H1 (cell line): Measurements from ENCODE around the gene LUZP1. TPM values are rescaled to one million over a fixed set of nuclear protein-coding genes. Genes with fewer than 3 reads are reported as not detected.
A peak's percentile ranks its signal among the peaks of the same experiment; 100 is the strongest.

Experiments used
- CTCF ChIA-PET: fragments of 300-600 bp; sonication (Branson Sonifier 250); formaldehyde crosslinking; loops from one replicate; lab custom pipeline; 2021; ENCODE audit not compliant: partially characterized antibody; lab: Charles Lee
- POLR2A ChIA-PET: fragments of 300-600 bp; sonication (Branson Sonifier 250); formaldehyde crosslinking; loops from one replicate; lab custom pipeline; 2021; ENCODE audit warnings: inconsistent platforms; ENCODE audit not compliant: partially characterized antibody; lab: Charles Lee
- DNase-seq, 2 experiments: peaks; one replicate each; pipeline versions ENCODE4 v3.0.0 to v3.0.0-alpha.2; 2010 to 2022; ENCODE audit warnings: low spot score in 2 of 2, low read depth in 1 of 2, mixed read lengths in 1 of 2
- FAIRE-seq: peaks from 2 replicates; lab custom pipeline; 2011; peaks lifted over from hg19 to GRCh38; lab: Jason Lieb, UNC
- H2AFZ ChIP-seq: 2 replicates; pipeline ENCODE4 v1.8.1; 2012; ENCODE audit warnings: low read length, inconsistent platforms
- H2AK5ac ChIP-seq: 2 replicates; pipeline ENCODE4 v1.6.1; 2013; ENCODE audit warnings: low read depth, low read length
- H2BK120ac ChIP-seq: replicated peaks from 2 replicates; pipeline ENCODE3; 2013; ENCODE audit warnings: low read depth, low read length, inconsistent platforms
- H2BK12ac ChIP-seq: 2 replicates; pipeline ENCODE4 v1.6.1; 2013; ENCODE audit warnings: low read depth, low read length
- H2BK15ac ChIP-seq: 2 replicates; pipeline ENCODE4 v1.6.1; 2013; ENCODE audit warnings: low read length
- H2BK20ac ChIP-seq: 2 replicates; pipeline ENCODE4 v1.6.1; 2013; ENCODE audit warnings: low read length
- H2BK5ac ChIP-seq: 2 replicates; pipeline ENCODE4 v1.6.1; 2013; ENCODE audit warnings: low read depth, low read length
- H3K14ac ChIP-seq: 2 replicates; pipeline ENCODE4 v1.6.1; 2013; ENCODE audit warnings: inconsistent platforms; ENCODE audit not compliant: insufficient read length
- H3K18ac ChIP-seq: 2 replicates; pipeline ENCODE4 v1.6.1; 2013; ENCODE audit warnings: low read length; ENCODE audit errors: extremely low read depth
- H3K23ac ChIP-seq: 2 replicates; pipeline ENCODE4 v1.6.1; 2013; ENCODE audit warnings: inconsistent platforms; ENCODE audit not compliant: insufficient read length
- H3K23me2 ChIP-seq: 2 replicates; pipeline ENCODE4 v1.6.1; 2013; ENCODE audit warnings: low read depth, low read length
- H3K27ac ChIP-seq: 2 replicates; pipeline ENCODE4 v1.6.1; 2011; ENCODE audit warnings: low read depth, low read length, inconsistent platforms
- H3K27me3 ChIP-seq, 4 experiments: replicated peaks in 1 of 4; 1 replicate in 1 of 4; 2 replicates in 3 of 4; pipeline versions ENCODE4 v1.6.1 to v1.8.1; 2011 to 2013; ENCODE audit warnings: low read length in 3 of 4, mild to moderate bottlenecking in 3 of 4, inconsistent platforms in 2 of 4, mixed read lengths in 2 of 4, moderate library complexity in 1 of 4; ENCODE audit not compliant: control insufficient read depth in 3 of 4, insufficient read depth in 3 of 4; ENCODE audit errors: extremely low read depth in 1 of 4
- H3K36me3 ChIP-seq, 4 experiments: 2 replicates each; pipeline versions ENCODE4 v1.6.1 to v1.8.1; 2011 to 2013; ENCODE audit warnings: mild to moderate bottlenecking in 4 of 4, low read length in 3 of 4, moderate library complexity in 2 of 4, control low read depth in 1 of 4, inconsistent platforms in 1 of 4; ENCODE audit not compliant: insufficient read depth in 4 of 4, control insufficient read depth in 2 of 4
- H3K4ac ChIP-seq: replicated peaks from 2 replicates; pipeline ENCODE3; 2013; ENCODE audit warnings: low read length, low read depth, mixed read lengths, inconsistent platforms; ENCODE audit not compliant: insufficient read length
- H3K4me1 ChIP-seq, 4 experiments: replicated peaks in 1 of 4; 1 replicate in 1 of 4; 2 replicates in 3 of 4; pipeline versions ENCODE4 v1.6.1 to v1.8.1; 2011 to 2013; ENCODE audit warnings: low read length in 3 of 4, inconsistent platforms in 2 of 4, mixed read lengths in 1 of 4; ENCODE audit not compliant: insufficient read depth in 4 of 4, control insufficient read depth in 3 of 4
- H3K4me2 ChIP-seq, 2 experiments: 2 replicates each; pipeline versions ENCODE4 v1.6.1 to v1.8.1; 2011 to 2013; ENCODE audit warnings: low read depth in 2 of 2, low read length in 2 of 2, control low read depth in 1 of 2, inconsistent platforms in 1 of 2, mild to moderate bottlenecking in 1 of 2; ENCODE audit not compliant: insufficient read depth in 1 of 2
- H3K4me3 ChIP-seq, 4 experiments: fragments of 200-600, 300-600 bp in 1 of 4; sonication (generic), shearing (Covaris generic), sonication (Bioruptor Twin) in 1 of 4; 2 replicates each; pipeline versions ENCODE4 v1.5.1 to v1.8.1; 2011 to 2016; ENCODE audit warnings: low read length in 4 of 4, low read depth in 3 of 4, control low read depth in 2 of 4, inconsistent platforms in 2 of 4, mild to moderate bottlenecking in 2 of 4, mixed read lengths in 1 of 4, moderate library complexity in 1 of 4; ENCODE audit not compliant: insufficient read depth in 2 of 4; ENCODE audit errors: extremely low read depth in 1 of 4
- H3K56ac ChIP-seq: replicated peaks from 2 replicates; pipeline ENCODE3; 2013; ENCODE audit warnings: low read depth, mild to moderate bottlenecking, mixed read lengths, low read length, inconsistent platforms; ENCODE audit not compliant: insufficient read length
- H3K79me1 ChIP-seq: 2 replicates; pipeline ENCODE4 v1.6.1; 2013; ENCODE audit warnings: low read depth, low read length, control low read depth
- H3K79me2 ChIP-seq, 2 experiments: 2 replicates each; pipeline versions ENCODE4 v1.6.1 to v1.8.1; 2012 to 2013; ENCODE audit warnings: low read length in 2 of 2, mild to moderate bottlenecking in 2 of 2, inconsistent platforms in 1 of 2; ENCODE audit not compliant: insufficient read depth in 2 of 2, control insufficient read depth in 1 of 2
- H3K9ac ChIP-seq, 4 experiments: replicated peaks in 1 of 4; 1 replicate in 1 of 4; 2 replicates in 3 of 4; pipeline versions ENCODE4 v1.6.1 to v1.8.1; 2011 to 2013; ENCODE audit warnings: low read depth in 3 of 4, low read length in 3 of 4, control low read depth in 2 of 4, mild to moderate bottlenecking in 2 of 4, moderate library complexity in 2 of 4, inconsistent platforms in 1 of 4; ENCODE audit errors: extremely low read depth in 1 of 4
- H3K9me3 ChIP-seq, 2 experiments: 2 replicates each; pipeline versions ENCODE4 v1.6.1 to v1.8.1; 2012 to 2013; ENCODE audit warnings: mild to moderate bottlenecking in 2 of 2, moderate library complexity in 2 of 2, control low read depth in 1 of 2, inconsistent platforms in 1 of 2, low read depth in 1 of 2, low read length in 1 of 2, mixed read lengths in 1 of 2; ENCODE audit not compliant: insufficient read depth in 2 of 2
- H4K20me1 ChIP-seq, 2 experiments: replicated peaks in 1 of 2; 2 replicates each; pipeline versions ENCODE3 to v1.8.1; 2011 to 2013; ENCODE audit warnings: inconsistent platforms in 2 of 2, low read length in 2 of 2, mild to moderate bottlenecking in 1 of 2; ENCODE audit not compliant: insufficient read depth in 2 of 2, control insufficient read depth in 1 of 2
- H4K5ac ChIP-seq: 2 replicates; pipeline ENCODE4 v1.6.1; 2013; ENCODE audit warnings: low read length, low read depth, mixed read lengths, inconsistent platforms; ENCODE audit not compliant: insufficient read length
- H4K8ac ChIP-seq: 2 replicates; pipeline ENCODE4 v1.8.0; 2013; ENCODE audit warnings: mild to moderate bottlenecking, moderate library complexity, low read length, inconsistent platforms; ENCODE audit not compliant: insufficient read depth; ENCODE audit errors: extremely low read depth
- H4K91ac ChIP-seq: replicated peaks from 2 replicates; pipeline ENCODE3; 2013; ENCODE audit warnings: low read length, mixed read lengths, inconsistent platforms; ENCODE audit not compliant: insufficient read length
- CBX5 ChIP-seq: fragments of 300-800, 300-1000 bp; sonication (generic); IDR thresholded peaks from 2 replicates; pipeline ENCODE4 v1.7.1; 2016; ENCODE audit warnings: antibody characterized with exemption, low read length, low read depth
- POLR2AphosphoS5 ChIP-seq: IDR thresholded peaks from 2 replicates; pipeline ENCODE4 v1.6.1; 2011; ENCODE audit warnings: low read depth, low read length
- POU5F1 ChIP-seq: IDR thresholded peaks from 2 replicates; pipeline ENCODE4 v1.6.1; 2011; ENCODE audit warnings: low read depth, mild to moderate bottlenecking, low read length, moderate library complexity
- RAD21 ChIP-seq, 2 experiments: IDR thresholded peaks in 1 of 2; conservative IDR thresholded peaks in 1 of 2; 2 replicates each; pipeline ENCODE4 v1.6.1; 2011; ENCODE audit warnings: low read depth in 2 of 2, low read length in 2 of 2, improper control_type of control experiment in 1 of 2, inconsistent platforms in 1 of 2, mild to moderate bottlenecking in 1 of 2, moderate library complexity in 1 of 2
- WGBS, 2 experiments: shearing (Covaris generic) in 1 of 2; methylation state at CpG; one replicate each; pipeline versions ENCODE4 v1.1.6 to v1.1.7; 2013 to 2015; ENCODE audit warnings: low lambda C conversion rate in 2 of 2, mixed read lengths in 2 of 2, inconsistent platforms in 1 of 2, low coverage in 1 of 2, missing lambda C conversion rate in 1 of 2; ENCODE audit not compliant: insufficient replicate concordance in 2 of 2, insufficient coverage in 1 of 2, insufficient read length in 1 of 2; ENCODE audit errors: extremely low coverage in 1 of 2, missing lambda C conversion rate in 1 of 2; 5-methylcytosine and 5-hydroxymethylcytosine counted together
- polyA plus RNA-seq, 7 experiments: library from polyadenylated mRNA; depleted of rRNA in 3 of 7; stranded (reverse) in 5 of 7; unstranded in 2 of 7; fragments of >200 nt in 5 of 7; fragments of 200-250 nt in 2 of 7; gene quantifications; 1 replicate in 5 of 7; 2 replicates in 1 of 7; 4 replicates in 1 of 7; pipeline versions ENCODE4 v1.2.1 to v1.2.3, GENCODE V29; 2011 to 2013; ENCODE audit warnings: missing spikeins in 2 of 7, mixed read lengths in 2 of 7
- total RNA-seq: library from RNA; stranded (reverse); fragmentation: NEBNext Ultra II Directional; extraction: Animal tissue kit (Norgen Biotek cat#: 25700); gene quantifications from 2 replicates; pipeline ENCODE4 v1.2.1, GENCODE V29; 2021

LUZP1 gene
- total and polyA plus RNA-seq, 2 of the 8 experiments (the other 6 are each of a cell fraction or from before 2014, with no cell fraction given): 14.0 to 60.5 TPM

DNA sequence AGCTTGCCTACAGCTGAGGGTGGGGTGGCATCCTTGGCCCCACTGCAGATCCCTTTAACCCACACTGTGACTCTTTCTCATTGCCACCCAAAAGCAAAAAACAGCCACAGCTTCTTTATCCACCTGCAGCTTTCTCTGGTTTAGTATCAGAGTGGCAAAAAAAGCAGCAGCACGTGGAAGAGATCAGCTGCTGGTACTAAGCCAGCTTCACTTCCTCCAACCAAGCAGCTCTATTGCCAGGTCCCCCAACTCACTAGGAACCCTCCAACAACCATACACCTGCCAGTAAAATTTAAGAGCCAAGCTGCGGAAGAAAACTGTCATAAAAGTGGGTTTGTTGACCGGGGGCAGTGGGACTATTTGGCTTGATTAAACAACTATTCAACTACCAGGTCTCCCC lies 83.0 kb downstream of the LUZP1 start:
- TF ChIP-seq POU5F1: no peak
- TF ChIP-seq RAD21 (IDR thresholded peaks at IDR 0.05 in 1 of 2, conservative IDR thresholded peaks at IDR 0.05 in 1 of 2; ENCODE audit: low read depth in 2 of 2, low read length in 2 of 2): no peak
- TF ChIP-seq CBX5: no peak
- peak; percentile 41; the same call in 1 of the 2 replicates for TF ChIP-seq POLR2AphosphoS5
- Histone ChIP-seq H2BK15ac (no peak overlapping the region), H2BK120ac (no peak overlapping the region), H3K9me3 (no peaks in the 10 kb centered on the region), H2AK5ac (no peak overlapping the region), H3K14ac (no peak overlapping the region), H2BK20ac (no peak overlapping the region), H3K56ac (no peak overlapping the region), H3K4me1 (no peaks in the 10 kb centered on the region; a peak in 1 of 7 replicates), H2AFZ (no peak overlapping the region), H3K23ac (no peak overlapping the region), H4K8ac (no peak overlapping the region), H3K4me2 (no peak overlapping the region), H3K27me3 (no peaks in the 10 kb centered on the region), H3K18ac (no peak overlapping the region), H4K5ac (no peak overlapping the region), H3K79me1 (no peaks in the 10 kb centered on the region), H3K4ac (no peak overlapping the region), H4K20me1 (peaks cover 1 to 14% of the 10 kb centered on the region in 2 experiments), H3K36me3 (peaks cover 19 to 89% (median 55%) of the 10 kb centered on the region in 4 experiments), H3K4me3 (no peak overlapping the region), H3K27ac (no peak overlapping the region), H3K23me2 (no peaks in the 10 kb centered on the region), H4K91ac (no peak overlapping the region), H2BK12ac (no peak overlapping the region), H2BK5ac (no peak overlapping the region), H3K79me2 (no peaks in the 10 kb centered on the region), H3K9ac (no peak overlapping the region)
- DNase-seq (no peak), FAIRE-seq (no peak)
- WGBS, 2 experiments: 88% methylated on average over 3 of the region's 3 CpGs; no CpG with 5 or more reads in 1 of the 2 experiments
- CTCF ChIA-PET: interaction anchor here (0.6 to 27.1 kb wide), 11 partner anchors 8 to 178 kb away, joined by 3 to 705 read pairs (median 4); partner anchors contain the start of gene LUZP1
- POLR2A ChIA-PET: interaction anchor here (1.0 to 1.5 kb wide), 3 partner anchors 9 to 74 kb away, joined by 3 to 6 read pairs (median 3); no protein-coding TSS in a partner anchor
